Mesodermal cell (in vitro differentiated cells): Measurements from ENCODE around the gene PRRT4.
A peak's percentile ranks its signal among the peaks of the same experiment; 100 is the strongest.

ENCODE experiments used
- H3K27ac ChIP-seq: 2 replicates; pipeline ENCODE4 v1.7.0; 2013; ENCODE audit warnings: mild to moderate bottlenecking, low read depth, low read length, moderate library complexity; ENCODE audit not compliant: severe bottlenecking
- H3K36me3 ChIP-seq: 2 replicates; pipeline ENCODE4 v1.7.1; 2013; ENCODE audit warnings: mild to moderate bottlenecking, low read length, moderate library complexity; ENCODE audit not compliant: control insufficient read depth, insufficient read depth
- H3K4me1 ChIP-seq: one replicate; pipeline ENCODE4 v1.7.1; 2013; ENCODE audit warnings: mild to moderate bottlenecking, low read length; ENCODE audit not compliant: insufficient read depth, control insufficient read depth, poor library complexity, severe bottlenecking
- H3K4me3 ChIP-seq: 2 replicates; pipeline ENCODE4 v1.7.0; 2013; ENCODE audit warnings: low read length, control low read depth, mild to moderate bottlenecking; ENCODE audit not compliant: insufficient read depth, poor library complexity, severe bottlenecking; ENCODE audit errors: extremely low read depth
- H3K9me3 ChIP-seq: 2 replicates; pipeline ENCODE4 v1.7.1; 2013; ENCODE audit warnings: mild to moderate bottlenecking, low read length, moderate library complexity; ENCODE audit not compliant: control insufficient read depth
- WGBS, 2 experiments: methylation state at CpG; one replicate each; pipeline ENCODE4 v1.1.5; 2013; ENCODE audit warnings: missing lambda C conversion rate in 2 of 2; ENCODE audit not compliant: insufficient coverage in 2 of 2; 5-methylcytosine and 5-hydroxymethylcytosine counted together

The PRRT4 gene

DNA sequence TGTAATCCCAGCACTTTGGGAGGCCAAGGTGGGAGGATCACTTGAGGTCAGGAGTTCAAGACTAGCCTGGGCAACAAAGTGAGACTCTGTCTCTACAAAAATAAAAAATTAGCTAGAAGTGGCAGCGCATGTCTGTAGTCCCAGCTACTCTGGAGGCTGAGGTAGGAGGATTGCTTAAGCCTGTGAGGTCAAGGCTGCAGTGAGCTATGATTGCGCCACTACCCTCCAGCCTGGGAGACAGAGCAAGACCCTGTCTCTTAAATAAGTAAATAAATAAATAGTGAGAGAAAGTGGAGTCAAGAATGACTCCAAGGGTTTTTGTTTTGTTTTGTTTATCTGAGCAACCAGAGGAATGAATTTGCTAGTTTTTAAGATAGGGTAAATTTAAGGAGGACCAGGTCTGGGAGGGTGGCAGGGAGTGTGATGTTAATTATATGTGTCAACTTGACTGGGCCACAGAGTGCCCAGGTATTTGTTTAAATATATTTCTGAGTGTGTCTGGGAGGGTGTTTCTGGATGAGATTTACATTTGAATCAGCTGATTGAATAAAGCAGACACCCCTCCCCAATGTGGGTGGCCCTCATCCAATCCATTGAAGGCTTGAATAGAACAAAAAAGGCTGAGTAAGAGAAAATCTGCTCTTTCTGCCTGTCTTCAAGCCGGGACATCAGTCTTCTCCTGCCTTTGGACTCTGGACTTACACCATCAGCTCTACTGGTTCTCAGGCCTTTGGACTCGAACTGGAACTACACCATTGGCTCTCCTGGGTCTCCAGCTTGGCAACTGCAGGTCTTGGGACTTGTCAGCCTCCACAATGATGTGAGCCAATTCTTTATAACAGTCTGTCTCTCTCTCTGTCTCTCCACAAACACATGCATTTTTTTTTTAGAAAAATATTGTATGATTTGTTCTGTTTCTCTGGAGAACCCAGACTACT lies 24.8 kb upstream of the PRRT4 start:
- 67 to 80% methylated on average over 2 to 4 of the region's 4 CpGs for WGBS, 2 experiments
- Histone ChIP-seq H3K36me3 (no peaks in the 10 kb centered on the region), H3K4me1 (no peaks in the 10 kb centered on the region), H3K27ac (no peak overlapping the region), H3K9me3 (no peaks in the 10 kb centered on the region), H3K4me3 (no peak overlapping the region)

DNA sequence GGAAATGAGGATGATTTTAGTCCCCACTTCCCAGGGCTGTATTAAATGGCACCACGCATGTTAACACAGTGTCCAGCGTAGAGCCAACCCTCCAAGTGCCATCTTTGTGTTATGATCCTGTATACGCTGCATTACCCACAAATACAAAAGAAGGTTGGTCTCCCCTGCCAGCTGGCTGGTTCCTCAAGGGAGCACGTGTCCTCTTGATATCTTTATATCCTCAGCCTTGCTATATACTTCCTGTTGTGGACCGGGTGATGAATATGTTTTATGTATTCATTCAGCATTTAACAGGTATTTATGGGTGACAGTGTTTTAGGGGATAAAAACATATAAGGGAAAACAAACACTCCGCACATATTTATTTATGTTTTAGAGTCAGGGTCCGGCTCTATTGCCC lies 23.2 kb upstream of the PRRT4 start:
- WGBS, 2 experiments: 96 to 100% methylated on average over 4 of the region's 7 CpGs
- Histone ChIP-seq H3K27ac (no peak overlapping the region), H3K36me3 (no peaks in the 10 kb centered on the region), H3K9me3 (no peaks in the 10 kb centered on the region), H3K4me3 (no peak overlapping the region), H3K4me1 (no peaks in the 10 kb centered on the region)

DNA sequence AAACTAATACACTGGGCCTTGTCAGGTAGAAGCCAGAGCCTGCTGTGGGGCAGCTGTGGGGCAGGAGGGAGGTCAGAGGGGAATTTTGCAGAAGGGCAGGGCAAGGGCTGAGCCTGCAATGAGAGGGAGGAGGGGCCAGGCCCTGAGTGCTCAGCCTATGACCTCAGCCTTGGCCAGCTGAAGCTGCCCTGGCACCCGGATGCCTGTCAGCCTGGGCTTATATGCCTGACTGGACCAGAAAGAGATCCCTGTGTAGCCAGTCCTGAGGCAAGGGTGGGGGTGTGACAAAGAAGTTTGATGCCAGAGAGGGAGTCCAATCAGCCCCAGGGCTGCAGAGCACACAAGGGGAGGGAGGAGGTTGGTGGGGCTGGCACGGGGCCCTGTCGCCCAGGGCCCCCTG lies 22.3 kb upstream of the PRRT4 start:
- H3K27ac ChIP-seq: no peak overlapping the region
- no peak overlapping the region for H3K4me3 ChIP-seq
- no peaks in the 10 kb centered on the region for H3K9me3 ChIP-seq
- 40% methylated on average over 1 of the region's 3 CpGs; no CpG with 5 or more reads in 1 of the 2 experiments for WGBS, 2 experiments
- no peaks in the 10 kb centered on the region for H3K4me1 ChIP-seq
- no peaks in the 10 kb centered on the region for H3K36me3 ChIP-seq

DNA sequence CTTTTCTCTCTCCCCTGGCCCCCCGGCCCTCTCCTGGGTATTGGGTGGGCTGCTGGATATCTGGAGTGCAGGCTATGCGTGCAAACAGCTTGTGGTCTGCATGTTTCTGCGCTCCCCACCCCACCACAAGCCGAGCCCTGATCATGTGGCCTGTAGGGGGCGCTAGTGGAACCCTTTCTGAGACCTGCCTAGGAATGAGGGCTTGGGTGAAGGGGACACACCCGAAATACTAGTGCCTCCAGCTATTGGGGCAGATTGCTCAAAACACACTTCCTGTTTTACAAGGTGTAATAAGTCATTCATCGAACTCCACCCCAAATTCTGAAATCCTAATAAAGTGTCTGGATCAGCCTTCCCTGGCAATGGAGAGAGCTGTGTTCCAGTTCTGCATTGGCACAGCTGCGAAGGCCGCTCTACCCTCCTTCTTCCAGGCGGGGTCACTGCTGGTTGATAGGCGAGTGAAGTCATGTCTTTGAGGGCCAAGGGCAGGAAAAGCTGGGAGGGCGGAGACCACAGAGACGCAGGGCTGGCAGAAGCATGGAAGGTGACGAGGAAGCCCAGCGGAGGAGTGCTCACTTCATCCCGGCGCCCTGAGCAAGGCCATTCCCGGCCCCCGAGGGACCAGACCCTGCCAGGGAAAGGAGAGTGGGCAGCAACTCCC lies 19.8 kb upstream of the PRRT4 start:
- H3K27ac ChIP-seq: no peak overlapping the region
- 66 to 74% methylated on average over 9 to 15 of the region's 19 CpGs for WGBS, 2 experiments

DNA sequence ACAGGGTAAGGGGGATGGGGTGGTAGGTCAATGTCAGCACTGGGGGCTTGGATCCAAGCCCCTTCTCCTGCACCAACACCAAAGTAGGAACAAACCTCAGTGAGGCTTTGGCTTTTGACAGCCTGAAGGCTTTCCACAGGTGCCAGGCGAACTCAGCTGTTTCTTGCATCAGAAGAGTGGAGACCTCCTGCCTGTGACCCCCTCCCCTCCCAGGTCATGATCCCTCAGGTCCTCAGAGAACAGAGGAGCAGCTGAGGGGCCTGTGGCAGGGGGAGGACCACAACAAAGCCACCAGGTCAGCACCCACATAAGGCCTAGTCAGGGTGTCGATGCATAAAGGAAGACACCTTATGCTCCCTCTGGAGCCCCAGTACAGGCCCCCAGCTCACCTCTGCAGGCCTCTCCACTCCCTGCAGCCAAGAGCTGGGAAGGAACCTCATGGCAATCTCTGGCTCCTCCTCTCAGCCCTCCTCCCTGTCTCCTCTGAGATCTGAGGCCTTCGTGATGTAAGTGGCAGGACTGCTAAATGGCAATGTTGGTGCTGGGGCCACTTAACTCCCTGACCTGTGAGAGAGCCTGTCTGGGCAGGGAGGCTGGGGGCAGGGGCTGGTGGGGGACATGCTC lies 19.1 kb upstream of the PRRT4 start:
- H3K4me1 ChIP-seq: no peaks in the 10 kb centered on the region
- H3K9me3 ChIP-seq: no peaks in the 10 kb centered on the region
- no peak overlapping the region for H3K4me3 ChIP-seq
- H3K27ac ChIP-seq: no peak overlapping the region
- no peaks in the 10 kb centered on the region for H3K36me3 ChIP-seq
- 100% methylated on average over 1 to 2 of the region's 3 CpGs for WGBS, 2 experiments

More for the DNA sequence above, 19.8 kb upstream of the PRRT4 start:
- H3K4me1 ChIP-seq: no peaks in the 10 kb centered on the region
- H3K9me3 ChIP-seq: no peaks in the 10 kb centered on the region
- no peak overlapping the region for H3K4me3 ChIP-seq
- no peaks in the 10 kb centered on the region for H3K36me3 ChIP-seq

DNA sequence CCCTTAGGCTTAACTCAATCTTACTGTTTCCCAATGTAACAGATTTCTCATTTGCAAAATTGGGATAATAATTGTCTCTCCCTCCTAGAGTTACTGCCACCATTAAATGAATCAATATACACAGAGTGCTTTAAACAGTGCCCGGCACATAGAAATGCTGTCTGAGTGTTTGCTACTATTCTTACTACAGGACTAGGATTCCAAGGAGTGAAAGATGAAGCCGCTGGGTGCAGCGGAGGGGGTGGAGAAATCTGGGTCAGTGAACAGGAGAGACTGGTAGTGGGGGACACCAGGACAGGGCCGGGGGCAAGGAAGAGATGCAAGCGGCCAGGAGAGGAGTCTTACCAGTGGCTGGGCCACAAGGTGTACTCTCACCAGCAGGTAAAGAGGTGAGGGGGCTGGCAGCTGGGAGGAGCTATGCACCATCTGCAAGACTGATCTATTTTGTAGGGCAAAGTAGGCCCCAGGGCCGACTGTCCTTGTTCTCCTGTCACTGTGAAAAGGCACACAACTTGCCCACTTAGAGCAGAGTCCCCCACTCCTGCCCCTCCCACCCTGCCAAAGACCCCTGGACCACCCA lies 18.5 kb upstream of the PRRT4 start:
- no peaks in the 10 kb centered on the region for H3K9me3 ChIP-seq
- 89 to 90% methylated on average over 4 to 5 of the region's 6 CpGs for WGBS, 2 experiments
- H3K27ac ChIP-seq: no peak overlapping the region

DNA sequence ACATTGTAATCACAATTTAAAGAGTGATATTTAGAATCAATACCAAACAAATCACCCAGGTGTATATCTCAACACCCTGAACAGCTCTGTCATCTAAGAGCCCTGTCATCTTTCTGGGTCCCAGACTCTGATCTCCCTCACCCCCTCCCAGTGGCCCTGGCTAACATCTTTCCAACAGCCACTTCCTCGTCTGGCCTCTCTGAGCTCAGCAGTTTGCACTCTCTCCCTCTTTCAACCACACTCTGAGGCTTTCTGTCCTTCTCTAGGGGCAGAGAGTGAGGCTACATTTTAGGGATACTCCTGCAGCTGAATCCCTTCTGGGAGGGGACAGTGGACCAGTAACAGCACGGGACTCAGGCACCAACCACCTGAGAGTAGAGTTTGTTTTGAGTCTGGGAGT lies 17.1 kb upstream of the PRRT4 start:
- peak overlapping the region; percentile 23 for H3K27ac ChIP-seq
- no peaks in the 10 kb centered on the region for H3K9me3 ChIP-seq
- H3K4me1 ChIP-seq: no peaks in the 10 kb centered on the region
- 58 to 67% methylated on average over 1 of the region's 2 CpGs for WGBS, 2 experiments
- H3K36me3 ChIP-seq: no peaks in the 10 kb centered on the region
- no peak overlapping the region for H3K4me3 ChIP-seq

More for the DNA sequence above, 18.5 kb upstream of the PRRT4 start:
- H3K4me3 ChIP-seq: no peak overlapping the region
- H3K4me1 ChIP-seq: no peaks in the 10 kb centered on the region
- no peaks in the 10 kb centered on the region for H3K36me3 ChIP-seq

DNA sequence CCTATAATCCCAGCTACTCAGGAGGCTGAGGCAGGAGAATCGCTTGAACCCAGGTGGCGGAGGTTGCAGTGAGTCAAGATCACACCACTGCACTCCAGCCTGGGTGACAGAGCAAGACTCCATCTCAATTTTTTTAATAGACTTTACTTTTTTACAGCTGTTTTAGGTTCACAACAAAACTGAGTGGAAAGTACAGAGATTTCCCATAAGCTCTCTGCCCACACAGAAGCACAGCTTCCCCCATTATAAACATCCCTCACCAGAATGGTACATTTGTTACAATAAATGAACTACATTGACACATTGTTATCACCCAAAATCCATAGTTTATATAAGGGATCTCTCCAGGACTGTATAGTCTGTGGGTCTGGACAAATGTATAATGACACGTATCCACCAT lies 14.6 kb upstream of the PRRT4 start:
- Histone ChIP-seq H3K36me3 (no peaks in the 10 kb centered on the region), H3K4me1 (no peaks in the 10 kb centered on the region), H3K9me3 (no peaks in the 10 kb centered on the region), H3K27ac (no peak overlapping the region), H3K4me3 (no peak overlapping the region)
- WGBS, 2 experiments: 83 to 89% methylated on average over 1 to 3 of the region's 3 CpGs

DNA sequence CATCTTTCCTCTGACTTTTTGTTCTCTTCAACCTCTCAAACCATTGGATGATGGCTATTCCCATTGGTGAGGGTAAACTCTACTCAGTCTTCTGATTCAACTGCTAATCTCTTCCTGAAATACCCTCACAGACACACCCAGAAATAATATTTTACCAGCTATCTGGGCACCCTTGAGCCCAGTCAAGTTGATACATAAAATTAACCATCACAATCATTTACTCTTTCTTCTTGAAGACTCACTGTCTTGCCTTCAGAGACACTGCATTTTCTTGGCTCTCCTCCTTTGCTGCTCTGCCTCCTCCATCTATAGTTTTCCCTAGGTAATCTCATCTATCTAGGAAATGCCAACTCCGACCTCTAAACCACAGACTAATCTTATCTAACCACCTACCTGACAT lies 12.6 kb upstream of the PRRT4 start:
- Histone ChIP-seq H3K36me3 (no peaks in the 10 kb centered on the region), H3K4me3 (no peak overlapping the region), H3K27ac (no peak overlapping the region), H3K4me1 (no peaks in the 10 kb centered on the region), H3K9me3 (no peaks in the 10 kb centered on the region)
- 60 to 74% methylated on average over 1 of the region's 1 CpG for WGBS, 2 experiments

DNA sequence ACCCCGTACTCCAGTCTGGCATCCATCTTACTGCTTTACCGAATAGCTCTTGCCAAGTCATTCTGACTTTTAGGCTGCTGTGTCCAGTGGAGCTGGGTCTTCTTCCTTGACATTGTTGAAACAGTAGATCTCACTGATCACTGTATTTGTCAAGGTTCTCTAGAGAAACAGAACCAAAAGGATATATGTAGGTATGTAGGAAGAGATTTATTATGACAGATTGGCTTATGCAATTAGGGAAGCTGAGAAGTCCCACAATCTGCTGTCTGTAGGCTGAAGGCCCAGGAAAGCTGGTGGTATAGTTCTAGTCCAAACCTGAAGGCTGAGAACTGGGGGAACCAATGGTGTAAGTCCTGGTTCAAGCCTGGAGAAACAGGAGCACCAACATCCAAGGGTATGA lies 12.1 kb upstream of the PRRT4 start:
- H3K9me3 ChIP-seq: no peaks in the 10 kb centered on the region
- no peak overlapping the region for H3K27ac ChIP-seq
- no peak overlapping the region for H3K4me3 ChIP-seq
- no peaks in the 10 kb centered on the region for H3K4me1 ChIP-seq
- 70 to 71% methylated on average over 1 to 2 of the region's 2 CpGs for WGBS, 2 experiments
- no peaks in the 10 kb centered on the region for H3K36me3 ChIP-seq
